Measurements from ENCODE around the gene HOXB8.

HOXB8 gene

DNA sequence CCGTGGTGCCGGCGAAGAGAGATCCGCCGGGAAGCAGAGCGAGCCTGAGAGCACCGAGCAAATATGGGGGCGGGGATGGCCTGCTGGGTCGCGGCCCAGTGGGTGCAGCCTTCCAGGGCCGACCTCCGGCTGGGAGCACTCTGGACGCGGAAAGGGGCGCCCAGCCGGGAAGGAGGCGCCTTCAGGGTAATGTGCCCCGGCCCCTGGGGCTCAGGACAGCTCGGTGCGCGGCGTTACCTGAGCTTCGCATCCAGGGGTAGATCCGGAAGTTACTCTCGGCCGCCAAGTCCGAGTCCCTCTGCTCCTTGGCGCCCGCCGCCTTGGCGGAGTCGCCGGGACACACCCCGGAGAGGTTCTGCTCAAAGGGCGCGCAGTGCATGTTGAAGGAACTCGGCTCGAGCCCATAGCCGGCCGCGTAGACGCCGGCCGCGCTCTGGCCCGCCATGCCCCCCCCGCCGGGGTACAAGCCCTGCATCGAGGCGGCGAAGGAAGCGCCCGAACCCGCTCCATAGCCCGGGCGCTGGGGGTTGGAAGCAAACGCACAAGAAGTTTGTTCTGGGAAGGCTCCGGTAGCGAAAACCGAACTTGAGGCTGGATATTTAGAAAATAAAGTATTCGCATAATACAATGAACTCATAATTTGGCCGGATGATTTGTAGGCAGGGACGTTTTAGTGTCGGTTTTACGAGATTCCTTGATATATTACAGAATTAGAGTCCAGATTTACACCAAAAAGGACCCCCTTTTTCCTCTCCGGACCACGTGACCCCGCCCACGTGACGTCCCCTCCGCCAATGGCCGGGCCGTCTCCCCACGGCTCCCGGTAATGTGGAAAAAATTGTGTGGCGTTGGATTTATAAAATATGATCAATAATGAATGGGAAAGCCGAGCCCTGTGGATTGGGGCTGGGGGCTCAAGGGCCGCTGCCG lies 4.5 kb downstream of the HOXB8 start, which contains the start of gene HOXB7:
HOXB7 (minus strand) TSS at position 736 of the 930 bp plus-strand sequence; CDS start at position 637, 99 bp downstream.
- H3K36me3 ChIP-seq (ENCODE audit: insufficient read depth, low read length) = 0 out of 2 replicates have a peak, but pooled peaks cover 11% of the 10 kb centered on the region
- peak within 1 kb of the TSS; percentile 84 for H3K4me3 ChIP-seq
- peak; percentile 40; the same call in 1 of the 2 replicates for TF ChIP-seq POLR2AphosphoS5 (IDR thresholded peaks at IDR 0.05; ENCODE audit: borderline replicate concordance, low read depth, low read length)
- TF ChIP-seq EZH2 (IDR thresholded peaks at IDR 0.05) = no peak
- H3K9me3 ChIP-seq (ENCODE audit: low read depth, low read length) = no peaks in the 10 kb centered on the region
- DNase-seq (ENCODE audit: low read depth, low spot score) = no peak
- H3K9ac ChIP-seq (ENCODE audit: insufficient read length) = peak within 1 kb of the TSS; percentile 85
- H3K27ac ChIP-seq = peak within 1 kb of the TSS; percentile 90

DNA sequence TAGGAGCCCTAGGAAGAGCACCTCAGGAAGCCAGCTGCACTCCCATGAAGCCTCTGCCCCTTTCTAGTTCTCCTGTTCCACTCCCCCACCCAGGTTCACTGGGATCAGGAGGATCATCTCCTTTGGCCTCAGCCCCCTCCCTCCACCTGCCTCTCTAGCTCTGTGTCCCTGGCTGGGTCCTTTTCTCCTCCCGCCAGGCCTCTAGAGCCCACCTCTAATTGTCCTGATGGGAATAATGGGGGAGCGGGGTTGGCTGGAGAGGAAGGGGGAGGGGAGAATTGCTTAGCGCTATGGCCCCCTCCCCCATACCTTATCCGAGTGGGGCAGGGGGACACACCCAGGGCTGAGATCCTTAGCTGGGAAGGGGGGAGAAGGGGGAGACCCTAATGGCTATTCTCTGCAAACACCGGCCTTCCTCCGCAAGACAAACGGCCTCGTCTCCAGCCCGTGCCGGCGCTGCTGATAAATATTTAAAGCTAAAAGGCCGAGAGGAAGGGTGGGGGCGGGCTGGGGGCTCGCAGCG lies 5.3 kb downstream of the HOXB8 start:
- Histone ChIP-seq H3K9ac (ENCODE audit: insufficient read length) (peak overlapping the region; percentile 85), H3K4me3 (peak overlapping the region; percentile 84), H3K27ac (peak overlapping the region; percentile 90), H3K9me3 (ENCODE audit: low read depth, low read length) (no peaks in the 10 kb centered on the region), H3K36me3 (ENCODE audit: insufficient read depth, low read length) (0 out of 2 replicates have a peak, but pooled peaks cover 11% of the 10 kb centered on the region)
- no peak for DNase-seq (ENCODE audit: low read depth, low spot score)
- no peak for TF ChIP-seq FOXP2 (optimal IDR thresholded peaks at IDR 0.05; ENCODE audit: control extremely low read depth, extremely low read length, insufficient read depth)
- TF ChIP-seq EZH2 (IDR thresholded peaks at IDR 0.05) = no peak
- no peak for TF ChIP-seq POLR2AphosphoS5 (IDR thresholded peaks at IDR 0.05; ENCODE audit: borderline replicate concordance, low read depth, low read length)

DNA sequence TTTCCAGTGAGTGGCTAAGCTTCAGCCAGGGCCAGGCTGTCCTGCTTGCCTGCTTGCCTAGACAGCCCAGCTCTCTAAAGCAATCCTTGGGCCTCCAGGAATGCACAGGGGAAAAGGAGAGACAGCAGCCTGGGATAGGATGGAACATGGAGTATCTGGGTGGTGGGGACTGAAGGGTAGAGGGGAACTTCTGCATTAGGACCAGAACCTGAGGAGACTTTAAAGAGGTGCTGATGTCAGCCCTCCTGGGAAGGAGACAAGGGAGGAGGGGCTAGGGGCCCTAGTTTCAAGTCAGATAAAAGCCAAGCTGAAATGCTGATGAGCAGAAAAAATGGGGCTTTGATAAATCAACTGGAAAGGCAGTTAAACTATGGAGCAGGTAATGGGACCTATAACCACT lies 6.1 kb downstream of the HOXB8 start:
- Histone ChIP-seq H3K27ac (peak overlapping the region; percentile 90), H3K4me3 (peak overlapping the region; percentile 84), H3K9ac (ENCODE audit: insufficient read length) (no peak overlapping the region)

DNA sequence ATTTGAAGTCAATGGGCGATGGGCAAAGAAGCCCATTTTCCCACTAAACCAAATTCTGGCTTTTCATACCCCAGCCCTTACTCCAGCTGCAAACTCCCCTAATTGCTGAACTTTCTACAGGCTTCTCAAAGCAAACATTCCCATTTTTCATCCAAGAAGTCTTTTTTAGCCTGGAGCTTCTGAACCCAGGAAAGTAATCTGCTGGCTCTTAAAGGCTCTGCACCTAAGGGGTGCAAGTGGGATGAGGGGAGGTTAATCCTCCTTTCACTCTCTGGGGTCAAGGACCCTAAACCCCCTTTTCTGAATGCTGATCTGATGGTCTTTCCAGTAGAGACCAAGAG lies 6.6 kb downstream of the HOXB8 start:
- Histone ChIP-seq H3K9ac (ENCODE audit: insufficient read length) (no peak overlapping the region), H3K27ac (peak overlapping the region; percentile 90), H3K9me3 (ENCODE audit: low read depth, low read length) (no peaks in the 10 kb centered on the region), H3K36me3 (ENCODE audit: insufficient read depth, low read length) (0 out of 2 replicates have a peak, but pooled peaks cover 11% of the 10 kb centered on the region), H3K4me3 (peak overlapping the region; percentile 84)
- TF ChIP-seq POLR2AphosphoS5 (IDR thresholded peaks at IDR 0.05; ENCODE audit: borderline replicate concordance, low read depth, low read length) (no peak), FOXP2 (optimal IDR thresholded peaks at IDR 0.05; ENCODE audit: control extremely low read depth, extremely low read length, insufficient read depth) (no peak), EZH2 (IDR thresholded peaks at IDR 0.05) (no peak)
- DNase-seq (ENCODE audit: low read depth, low spot score) = no peak

More for the DNA sequence above, 6.1 kb downstream of the HOXB8 start:
- no peak for DNase-seq (ENCODE audit: low read depth, low spot score)
- Histone ChIP-seq H3K9me3 (ENCODE audit: low read depth, low read length) (no peaks in the 10 kb centered on the region), H3K36me3 (ENCODE audit: insufficient read depth, low read length) (0 out of 2 replicates have a peak, but pooled peaks cover 11% of the 10 kb centered on the region)
- peak; percentile 43; the same call in 1 of the 2 replicates for TF ChIP-seq POLR2AphosphoS5 (IDR thresholded peaks at IDR 0.05; ENCODE audit: borderline replicate concordance, low read depth, low read length)
- TF ChIP-seq EZH2 (IDR thresholded peaks at IDR 0.05) = no peak
- no peak for TF ChIP-seq FOXP2 (optimal IDR thresholded peaks at IDR 0.05; ENCODE audit: control extremely low read depth, extremely low read length, insufficient read depth)

DNA sequence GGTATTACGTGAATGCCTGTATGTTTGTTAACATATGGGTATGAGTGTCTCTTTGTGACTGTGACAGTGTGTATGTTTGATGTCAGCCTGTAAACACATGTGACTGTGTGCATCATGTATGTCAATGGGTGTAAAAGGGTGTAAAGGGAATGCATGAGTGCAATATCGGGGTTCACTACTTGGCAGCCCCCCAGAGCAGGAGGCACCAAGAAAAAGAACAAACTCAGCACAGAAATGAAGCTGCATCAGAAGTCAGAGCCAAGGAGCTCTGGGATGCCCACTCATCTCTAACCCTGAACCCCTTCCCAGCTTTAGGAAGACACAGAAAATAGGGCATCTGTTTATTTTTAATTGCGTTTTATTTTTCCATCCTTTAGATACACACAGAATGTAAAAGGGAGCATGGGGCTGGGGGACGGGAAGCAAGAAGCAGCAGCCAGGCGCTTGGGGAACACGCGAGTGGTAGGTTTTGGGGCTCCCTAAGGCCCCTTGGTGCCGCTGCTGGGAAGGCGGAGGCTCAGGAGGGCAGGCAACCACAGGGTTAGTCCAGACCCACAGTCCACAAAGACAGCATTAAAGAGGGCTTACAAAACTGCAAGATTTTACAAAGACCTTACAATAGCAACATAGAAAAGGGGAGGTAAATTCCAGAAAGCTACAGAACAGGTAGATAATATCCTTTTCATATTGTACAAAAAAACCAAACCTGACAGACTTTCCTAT lies 8.0 kb downstream of the HOXB8 start:
- no peak for DNase-seq (ENCODE audit: low read depth, low spot score)
- Histone ChIP-seq H3K9me3 (ENCODE audit: low read depth, low read length) (no peaks in the 10 kb centered on the region), H3K36me3 (ENCODE audit: insufficient read depth, low read length) (0 out of 2 replicates have a peak, but pooled peaks cover 11% of the 10 kb centered on the region), H3K27ac (peak overlapping the region; percentile 98), H3K4me3 (no peak overlapping the region), H3K9ac (ENCODE audit: insufficient read length) (no peak overlapping the region)
- no peak for TF ChIP-seq POLR2AphosphoS5 (IDR thresholded peaks at IDR 0.05; ENCODE audit: borderline replicate concordance, low read depth, low read length)

DNA sequence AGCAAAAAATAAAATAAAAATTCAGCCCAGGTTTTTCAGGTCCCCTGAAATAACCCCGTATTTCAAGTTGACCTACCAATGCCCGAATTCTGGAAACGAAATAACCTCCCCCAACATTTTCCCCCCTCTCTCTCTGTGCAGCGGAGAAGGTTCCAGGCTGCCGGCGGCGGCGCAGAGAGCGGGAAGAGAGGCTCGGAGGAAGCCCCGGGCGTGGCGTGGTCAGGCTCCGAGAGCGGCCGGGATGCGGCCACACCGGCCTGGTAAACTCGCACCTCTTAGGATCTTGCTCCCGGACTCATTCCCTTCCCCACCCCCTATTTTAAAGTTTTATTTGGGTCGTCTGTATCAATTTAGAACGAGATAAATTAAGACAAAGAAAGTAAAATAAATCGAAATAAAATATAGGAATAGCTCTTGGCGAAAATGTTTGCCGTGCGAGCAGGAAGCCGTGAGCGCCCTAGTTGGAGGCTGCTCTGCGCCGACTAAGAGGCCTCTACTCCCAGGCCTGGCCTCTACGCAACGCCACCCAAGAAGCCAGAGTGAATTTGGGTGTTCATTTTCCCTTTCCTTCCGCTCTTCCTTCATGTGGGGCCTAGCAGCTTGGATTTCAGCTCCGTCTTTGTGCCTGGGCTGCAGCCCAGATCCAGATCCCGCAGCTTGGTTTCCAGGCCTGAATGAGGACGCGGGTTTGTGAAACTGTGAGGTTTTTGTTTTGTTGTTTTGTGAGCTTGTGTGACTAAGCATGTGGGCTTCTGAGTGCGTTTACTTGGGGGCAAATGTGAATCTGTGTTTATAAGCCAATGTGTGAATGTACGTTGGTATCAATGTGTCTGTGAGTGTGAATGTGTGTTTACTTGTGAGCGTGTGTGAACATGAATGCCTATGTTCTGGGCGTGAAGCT lies 8.9 kb downstream of the HOXB8 start:
- TF ChIP-seq POLR2AphosphoS5 (IDR thresholded peaks at IDR 0.05; ENCODE audit: borderline replicate concordance, low read depth, low read length) (no peak), EZH2 (IDR thresholded peaks at IDR 0.05) (no peak), FOXP2 (optimal IDR thresholded peaks at IDR 0.05; ENCODE audit: control extremely low read depth, extremely low read length, insufficient read depth) (no peak)
- peak overlapping the region; percentile 87 for H3K4me3 ChIP-seq
- 0 out of 2 replicates have a peak, but pooled peaks cover 11% of the 10 kb centered on the region for H3K36me3 ChIP-seq (ENCODE audit: insufficient read depth, low read length)
- H3K9ac ChIP-seq (ENCODE audit: insufficient read length) = peak overlapping the region; percentile 84
- no peak for DNase-seq (ENCODE audit: low read depth, low spot score)
- H3K27ac ChIP-seq = peak overlapping the region; percentile 98
- no peaks in the 10 kb centered on the region for H3K9me3 ChIP-seq (ENCODE audit: low read depth, low read length)

DNA sequence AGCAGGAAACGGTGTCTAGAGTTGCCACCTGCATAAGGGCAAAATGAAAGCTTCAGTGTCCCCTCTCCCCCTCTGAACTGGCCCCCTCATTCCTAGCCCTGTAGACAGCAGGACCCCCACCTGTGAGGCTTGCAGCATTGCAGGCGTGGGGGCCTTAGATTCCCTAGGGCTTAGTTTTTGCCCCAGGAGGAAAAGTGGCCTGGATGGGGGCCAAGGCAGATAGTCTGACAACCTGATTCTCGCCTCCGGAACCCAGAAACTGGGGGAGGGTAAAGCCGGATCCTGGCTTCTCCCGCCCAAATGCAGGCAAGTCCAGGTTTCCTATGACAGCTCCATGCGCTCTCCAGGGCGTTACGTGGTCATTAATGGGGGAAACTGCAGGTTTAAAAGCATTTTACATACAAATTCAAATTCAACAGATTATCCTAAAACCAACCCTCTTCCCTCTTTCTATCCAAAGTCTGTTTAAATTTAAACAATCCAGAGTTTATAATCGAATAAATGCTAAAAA lies 9.6 kb downstream of the HOXB8 start:
- peak overlapping the region; percentile 84 for H3K9ac ChIP-seq (ENCODE audit: insufficient read length)
- no peak for TF ChIP-seq EZH2 (IDR thresholded peaks at IDR 0.05)
- TF ChIP-seq POLR2AphosphoS5 (IDR thresholded peaks at IDR 0.05; ENCODE audit: borderline replicate concordance, low read depth, low read length) = no peak
- TF ChIP-seq FOXP2 (optimal IDR thresholded peaks at IDR 0.05; ENCODE audit: control extremely low read depth, extremely low read length, insufficient read depth) = no peak
- peak overlapping the region; percentile 98 for H3K27ac ChIP-seq
- 0 out of 2 replicates have a peak, but pooled peaks cover 11% of the 10 kb centered on the region for H3K36me3 ChIP-seq (ENCODE audit: insufficient read depth, low read length)
- H3K4me3 ChIP-seq = peak overlapping the region; percentile 87
- no peaks in the 10 kb centered on the region for H3K9me3 ChIP-seq (ENCODE audit: low read depth, low read length)
- no peak for DNase-seq (ENCODE audit: low read depth, low spot score)
